AG10803 (cell line): ENCODE measurements around the gene INTS7.

Experiments
- DNase-seq: peaks from one replicate; pipeline ENCODE4 v3.0.0; 2010; ENCODE audit warnings: low read depth
- H3K4me3 ChIP-seq: 2 replicates; pipeline ENCODE4 v1.5.1; 2011; ENCODE audit warnings: mild to moderate bottlenecking, low read length, control low read depth
- TF ChIP-seq, protein P1 (sequence below): conservative IDR thresholded peaks from 2 replicates; pipeline ENCODE4 v1.5.1; 2011; ENCODE audit warnings: mild to moderate bottlenecking, low read length, control low read depth, inconsistent platforms

INTS7 gene

DNA sequence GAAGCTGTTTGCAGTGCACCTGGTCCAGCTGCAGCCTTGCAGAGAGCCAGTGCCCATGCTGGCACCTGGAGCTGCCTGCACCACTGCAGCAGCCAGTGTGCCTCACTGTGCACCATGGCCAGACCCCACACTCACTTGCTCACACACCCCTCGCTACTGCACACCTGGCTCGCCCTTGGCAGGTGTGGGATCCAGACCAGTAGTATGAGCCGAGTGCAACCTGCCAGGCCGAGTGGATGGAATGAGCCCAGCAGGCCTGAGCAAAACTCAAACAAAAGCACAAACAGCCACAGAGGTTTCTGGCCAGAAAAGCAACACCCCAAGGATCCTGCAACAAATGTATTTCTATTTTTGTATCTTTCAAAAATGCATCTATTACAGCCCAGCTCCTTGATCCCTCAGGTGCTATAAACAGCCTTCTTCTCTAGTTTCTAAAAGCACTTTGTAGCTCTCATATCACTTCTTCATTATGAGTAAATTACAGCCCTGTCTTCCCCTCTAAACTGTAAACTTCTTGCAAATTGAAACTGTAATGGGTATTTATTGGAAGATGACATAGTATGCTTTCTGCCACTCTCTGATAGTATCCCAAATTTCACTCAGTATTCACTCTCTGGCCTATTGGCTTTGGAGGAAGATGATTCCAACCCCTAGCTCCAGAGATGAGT, 132.6 kb downstream of the INTS7 start:
- H3K4me3 ChIP-seq = no peak overlapping the region
- DNase-seq = no peak
- TF ChIP-seq, protein P1, sequence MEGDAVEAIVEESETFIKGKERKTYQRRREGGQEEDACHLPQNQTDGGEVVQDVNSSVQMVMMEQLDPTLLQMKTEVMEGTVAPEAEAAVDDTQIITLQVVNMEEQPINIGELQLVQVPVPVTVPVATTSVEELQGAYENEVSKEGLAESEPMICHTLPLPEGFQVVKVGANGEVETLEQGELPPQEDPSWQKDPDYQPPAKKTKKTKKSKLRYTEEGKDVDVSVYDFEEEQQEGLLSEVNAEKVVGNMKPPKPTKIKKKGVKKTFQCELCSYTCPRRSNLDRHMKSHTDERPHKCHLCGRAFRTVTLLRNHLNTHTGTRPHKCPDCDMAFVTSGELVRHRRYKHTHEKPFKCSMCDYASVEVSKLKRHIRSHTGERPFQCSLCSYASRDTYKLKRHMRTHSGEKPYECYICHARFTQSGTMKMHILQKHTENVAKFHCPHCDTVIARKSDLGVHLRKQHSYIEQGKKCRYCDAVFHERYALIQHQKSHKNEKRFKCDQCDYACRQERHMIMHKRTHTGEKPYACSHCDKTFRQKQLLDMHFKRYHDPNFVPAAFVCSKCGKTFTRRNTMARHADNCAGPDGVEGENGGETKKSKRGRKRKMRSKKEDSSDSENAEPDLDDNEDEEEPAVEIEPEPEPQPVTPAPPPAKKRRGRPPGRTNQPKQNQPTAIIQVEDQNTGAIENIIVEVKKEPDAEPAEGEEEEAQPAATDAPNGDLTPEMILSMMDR = no peak

DNA sequence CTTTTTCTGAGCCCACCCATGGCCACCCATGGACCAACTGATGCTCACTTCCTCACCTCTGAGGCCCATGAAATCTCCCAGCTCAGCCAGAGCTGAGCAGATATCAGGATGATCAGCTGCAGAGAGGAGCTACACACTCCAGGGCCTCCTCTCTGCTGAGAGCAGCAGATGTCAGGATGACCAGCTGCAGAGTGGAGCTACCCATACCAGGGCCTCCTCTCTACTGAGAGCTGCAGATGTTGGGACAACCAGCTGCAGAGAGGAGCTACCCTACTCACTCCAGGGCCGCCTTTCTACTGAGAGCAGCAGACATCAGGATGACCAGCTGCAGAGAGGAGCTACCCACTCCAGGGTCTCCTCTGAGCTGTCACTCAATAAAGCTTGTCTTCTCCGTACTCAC, 133.4 kb downstream of the INTS7 start:
- TF ChIP-seq, protein P1 = no peak
- no peak overlapping the region for H3K4me3 ChIP-seq
- no peak for DNase-seq

- H3K4me3 ChIP-seq = no peak overlapping the region
- TF ChIP-seq, protein P1 = no peak
- no peak for DNase-seq
Observed at GRCh38 chr1:211900441-211900840, 134.9 kb downstream of the INTS7 start.

DNA sequence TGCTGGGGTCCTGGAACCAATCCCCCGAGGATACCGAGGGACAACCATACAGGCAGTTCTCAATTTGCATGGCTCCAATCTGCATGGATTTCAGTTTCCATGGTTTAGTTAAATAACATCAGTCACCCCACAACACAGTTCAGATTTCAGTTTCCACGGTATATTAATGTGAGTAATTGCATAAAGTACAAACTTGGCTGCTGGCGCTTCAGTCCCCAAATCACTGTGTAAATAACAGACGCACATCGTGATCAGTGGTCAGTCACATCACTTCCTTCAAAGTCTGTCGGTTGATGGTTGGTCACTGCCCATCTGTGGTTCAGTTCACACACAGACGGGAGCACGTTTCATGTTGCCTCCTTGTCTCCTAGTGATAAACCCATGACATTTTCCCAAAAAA, 138.4 kb downstream of the INTS7 start:
- no peak overlapping the region for H3K4me3 ChIP-seq
- DNase-seq = no peak
- TF ChIP-seq, protein P1 = no peak

GRCh38 chr1:211895126-211895759, 140.1 kb downstream of the INTS7 start:
- H3K4me3 ChIP-seq = no peak overlapping the region
- TF ChIP-seq, protein P1 = no peak
- DNase-seq = no peak

GRCh38 chr1:211894312-211894711, 141.0 kb downstream of the INTS7 start:
- no peak overlapping the region for H3K4me3 ChIP-seq
- DNase-seq = no peak
- TF ChIP-seq, protein P1 = no peak

GRCh38 chr1:211893260-211893659, 142.1 kb downstream of the INTS7 start:
- no peak for DNase-seq

More at GRCh38 chr1:211893260-211893659, 142.1 kb downstream of the INTS7 start:
- no peak overlapping the region for H3K4me3 ChIP-seq
- TF ChIP-seq, protein P1 = no peak
